ENCODE data around the gene PRDM7. TPM values are rescaled to one million over a fixed set of nuclear protein-coding genes. Genes with fewer than 3 reads are reported as not detected.
"Not testable (repeated sequence)": the region's sequence is repeated elsewhere in the genome, so short reads cannot be mapped to it uniquely, and the experiment has no call there.

Gene PRDM7
- total and polyA plus RNA-seq, 2 donors (not counting 1 experiment from before 2014, with no cell fraction given) = not detected

DNA sequence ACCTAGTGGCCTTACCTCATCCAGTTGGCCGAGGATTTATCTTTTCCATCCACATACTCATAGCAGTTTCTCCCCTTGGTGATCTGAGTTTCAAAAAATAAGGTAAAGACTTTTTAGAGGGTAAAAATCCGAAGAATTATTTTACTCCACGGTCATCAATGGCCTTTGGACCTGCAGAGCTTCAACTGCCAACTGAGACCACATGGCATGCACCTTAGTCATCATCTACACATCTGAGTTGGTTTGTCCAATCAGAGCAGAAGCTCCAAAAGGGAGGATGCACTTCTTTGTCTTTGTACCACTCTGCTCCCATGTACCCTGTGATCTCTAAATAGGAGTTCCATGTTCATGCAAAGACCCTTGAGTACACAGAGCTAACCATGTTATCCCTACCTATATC, 15.7 kb downstream of the PRDM7 start:
- WGBS (ENCODE audit: insufficient coverage) = 78% methylated on average over 1 of the region's 3 CpGs
- Histone ChIP-seq H3K4me3 (ENCODE audit: control extremely low read depth in 1 of 5, extremely low read depth in 1 of 5, insufficient read depth in 1 of 5, low read depth in 2 of 5, low read length in 4 of 5) (no peak overlapping the region), H3K79me2 (ENCODE audit: control insufficient read depth, insufficient read depth, low read length) (no peaks in the 10 kb centered on the region), H3K27ac (ENCODE audit: low read length in 2 of 2) (no peak overlapping the region), H3K9ac (ENCODE audit: low read length) (no peak overlapping the region), H3K27me3 (replicated peaks in 1 of 4; ENCODE audit: control extremely low read depth in 1 of 4, control insufficient read depth in 3 of 4, insufficient read depth in 4 of 4, low read length in 3 of 4) (peaks cover 0 to 9% (median 2%) of the 10 kb centered on the region in 4 experiments), H3K36me3 (replicated peaks in 1 of 2; ENCODE audit: control extremely low read depth in 1 of 2, control insufficient read depth in 1 of 2, extremely low read depth in 1 of 2, insufficient read depth in 2 of 2, low read length in 1 of 2) (no peaks in the 10 kb centered on the region), H2AFZ (ENCODE audit: insufficient read depth, low read depth, low read length, poor library complexity, severe bottlenecking) (no peak overlapping the region), H3K4me1 (ENCODE audit: control insufficient read depth in 2 of 2, insufficient read depth in 2 of 2, low read length in 2 of 2) (no peaks in the 10 kb centered on the region), H3K4me2 (replicated peaks; ENCODE audit: low read depth, low read length, poor library complexity, severe bottlenecking) (no peak overlapping the region), H3K9me3 (ENCODE audit: control extremely low read depth in 1 of 3, control insufficient read depth in 2 of 3, insufficient read depth in 1 of 3, low read length in 2 of 3) (no peaks in the 10 kb centered on the region), H4K20me1 (ENCODE audit: control insufficient read depth, insufficient read depth, low read length, poor library complexity, severe bottlenecking) (no peaks in the 10 kb centered on the region)
- peaks cover 35% of the 10 kb centered on the region for H3K27me3 Mint-ChIP-seq
- no peak for TF ChIP-seq EZH2 (IDR thresholded peaks at IDR 0.05; ENCODE audit: borderline replicate concordance, insufficient read depth, low read depth, low read length, poor library complexity, severe bottlenecking)
- TF ChIP-seq, protein P1, sequence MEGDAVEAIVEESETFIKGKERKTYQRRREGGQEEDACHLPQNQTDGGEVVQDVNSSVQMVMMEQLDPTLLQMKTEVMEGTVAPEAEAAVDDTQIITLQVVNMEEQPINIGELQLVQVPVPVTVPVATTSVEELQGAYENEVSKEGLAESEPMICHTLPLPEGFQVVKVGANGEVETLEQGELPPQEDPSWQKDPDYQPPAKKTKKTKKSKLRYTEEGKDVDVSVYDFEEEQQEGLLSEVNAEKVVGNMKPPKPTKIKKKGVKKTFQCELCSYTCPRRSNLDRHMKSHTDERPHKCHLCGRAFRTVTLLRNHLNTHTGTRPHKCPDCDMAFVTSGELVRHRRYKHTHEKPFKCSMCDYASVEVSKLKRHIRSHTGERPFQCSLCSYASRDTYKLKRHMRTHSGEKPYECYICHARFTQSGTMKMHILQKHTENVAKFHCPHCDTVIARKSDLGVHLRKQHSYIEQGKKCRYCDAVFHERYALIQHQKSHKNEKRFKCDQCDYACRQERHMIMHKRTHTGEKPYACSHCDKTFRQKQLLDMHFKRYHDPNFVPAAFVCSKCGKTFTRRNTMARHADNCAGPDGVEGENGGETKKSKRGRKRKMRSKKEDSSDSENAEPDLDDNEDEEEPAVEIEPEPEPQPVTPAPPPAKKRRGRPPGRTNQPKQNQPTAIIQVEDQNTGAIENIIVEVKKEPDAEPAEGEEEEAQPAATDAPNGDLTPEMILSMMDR (IDR thresholded peaks at IDR 0.05) = no peak
- ATAC-seq (ENCODE audit: low read depth) = no peak
- CTCF ChIA-PET = no interaction called here
- POLR2A ChIA-PET = no interaction called here
- no peak overlapping the region for H3K4me3 Mint-ChIP-seq
- intact Hi-C loops (cut with micrococcal nuclease) = no loop called here
- H3K9me3 Mint-ChIP-seq (ENCODE audit: insufficient read depth) = no peaks in the 10 kb centered on the region
- H3K4me1 Mint-ChIP-seq = no peaks in the 10 kb centered on the region
- no peak overlapping the region for H3K27ac Mint-ChIP-seq
- DNase-seq = no peak

DNA sequence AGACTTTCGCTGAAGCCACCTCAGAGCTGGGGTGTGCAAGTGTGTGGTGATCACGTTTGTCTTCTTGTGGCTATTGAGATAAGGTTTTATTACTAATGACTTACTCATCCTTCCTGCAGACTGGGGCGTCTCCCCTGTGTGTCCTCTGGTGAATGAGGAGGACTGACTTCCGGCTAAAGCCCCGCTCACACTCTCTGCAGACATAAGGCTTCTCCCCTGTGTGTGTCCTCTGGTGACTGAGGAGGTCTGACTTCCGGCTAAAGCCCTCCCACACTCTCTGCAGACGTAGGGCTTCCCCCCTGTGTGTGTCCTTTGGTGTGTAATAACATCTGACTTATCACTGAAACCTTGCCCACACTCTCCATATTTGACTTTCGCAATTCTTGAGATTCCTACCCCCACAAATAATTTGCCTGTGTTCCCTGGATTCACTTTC, 19.4 kb downstream of the PRDM7 start:
- H2AFZ ChIP-seq (ENCODE audit: insufficient read depth, low read depth, low read length, poor library complexity, severe bottlenecking) = no peak overlapping the region
- no peak for DNase-seq

DNA sequence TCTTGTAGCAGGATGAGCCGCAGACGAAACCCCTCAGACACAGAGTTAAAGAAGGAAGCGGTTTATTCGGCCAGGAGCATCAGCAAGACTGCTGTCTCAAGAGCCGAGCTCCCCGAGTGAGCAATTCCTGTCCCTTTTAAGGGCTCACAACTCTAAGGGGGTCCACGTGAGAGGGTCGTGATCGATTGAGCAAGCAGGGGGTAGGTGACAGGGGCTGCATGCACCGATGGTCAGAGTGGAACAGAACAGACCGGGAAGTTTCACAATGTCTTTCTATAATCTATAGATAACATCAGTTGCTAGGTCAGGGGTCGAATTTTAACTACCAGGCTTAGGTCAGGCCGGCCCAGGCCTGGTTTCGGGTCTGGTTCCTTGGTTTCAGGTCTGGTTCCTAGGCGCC, 20.6 kb downstream of the PRDM7 start:
- H3K27ac Mint-ChIP-seq; H3K79me2 ChIP-seq (ENCODE audit: control insufficient read depth, insufficient read depth, low read length); H3K36me3 ChIP-seq (replicated peaks in 1 of 2; ENCODE audit: control extremely low read depth in 1 of 2, control insufficient read depth in 1 of 2, extremely low read depth in 1 of 2, insufficient read depth in 2 of 2, low read length in 1 of 2); H3K4me2 ChIP-seq (replicated peaks; ENCODE audit: low read depth, low read length, poor library complexity, severe bottlenecking); H3K4me3 ChIP-seq (ENCODE audit: control extremely low read depth in 1 of 5, extremely low read depth in 1 of 5, insufficient read depth in 1 of 5, low read depth in 2 of 5, low read length in 4 of 5); H3K9ac ChIP-seq (ENCODE audit: low read length); CTCF ChIA-PET; H3K27me3 ChIP-seq (replicated peaks in 1 of 4; ENCODE audit: control extremely low read depth in 1 of 4, control insufficient read depth in 3 of 4, insufficient read depth in 4 of 4, low read length in 3 of 4); DNase-seq; POLR2A ChIA-PET; H3K27ac ChIP-seq (ENCODE audit: low read length in 2 of 2); H4K20me1 ChIP-seq (ENCODE audit: control insufficient read depth, insufficient read depth, low read length, poor library complexity, severe bottlenecking); H3K4me3 Mint-ChIP-seq; H3K4me1 ChIP-seq (ENCODE audit: control insufficient read depth in 2 of 2, insufficient read depth in 2 of 2, low read length in 2 of 2); ATAC-seq (ENCODE audit: low read depth); intact Hi-C loops (cut with micrococcal nuclease); H2AFZ ChIP-seq (ENCODE audit: insufficient read depth, low read depth, low read length, poor library complexity, severe bottlenecking); H3K4me1 Mint-ChIP-seq: not testable (repeated sequence)
- WGBS (ENCODE audit: insufficient coverage) = 92% methylated on average over 9 of the region's 15 CpGs
- H3K9me3 ChIP-seq (ENCODE audit: control extremely low read depth in 1 of 3, control insufficient read depth in 2 of 3, insufficient read depth in 1 of 3, low read length in 2 of 3) = peaks cover 0 to 22% (median 20%) of the 10 kb centered on the region in 3 donors
- Mint-ChIP-seq H3K27me3 (peaks cover 30% of the 10 kb centered on the region), H3K9me3 (ENCODE audit: insufficient read depth) (peaks cover 12% of the 10 kb centered on the region)

More for the DNA sequence above, 19.4 kb downstream of the PRDM7 start:
- CTCF ChIA-PET = no interaction called here
- Mint-ChIP-seq H3K27ac (no peak overlapping the region), H3K4me1 (no peaks in the 10 kb centered on the region), H3K27me3 (peaks cover 30% of the 10 kb centered on the region), H3K4me3 (no peak overlapping the region), H3K9me3 (ENCODE audit: insufficient read depth) (peaks cover 12% of the 10 kb centered on the region)
- no peaks in the 10 kb centered on the region for H3K4me1 ChIP-seq (ENCODE audit: control insufficient read depth in 2 of 2, insufficient read depth in 2 of 2, low read length in 2 of 2)
- TF ChIP-seq, protein P1 (IDR thresholded peaks at IDR 0.05) = no peak
- no peak for TF ChIP-seq EZH2 (IDR thresholded peaks at IDR 0.05; ENCODE audit: borderline replicate concordance, insufficient read depth, low read depth, low read length, poor library complexity, severe bottlenecking)
- intact Hi-C loops (cut with micrococcal nuclease) = no loop called here
- no peaks in the 10 kb centered on the region for H3K27me3 ChIP-seq (replicated peaks in 1 of 4; ENCODE audit: control extremely low read depth in 1 of 4, control insufficient read depth in 3 of 4, insufficient read depth in 4 of 4, low read length in 3 of 4)
- H3K4me3 ChIP-seq (ENCODE audit: control extremely low read depth in 1 of 5, extremely low read depth in 1 of 5, insufficient read depth in 1 of 5, low read depth in 2 of 5, low read length in 4 of 5) = no peak overlapping the region
- no peak overlapping the region for H3K9ac ChIP-seq (ENCODE audit: low read length)
- no peak overlapping the region for H3K27ac ChIP-seq (ENCODE audit: low read length in 2 of 2)
- POLR2A ChIA-PET = no interaction called here
- ATAC-seq (ENCODE audit: low read depth) = no peak
- peaks cover 0 to 22% (median 20%) of the 10 kb centered on the region in 3 donors for H3K9me3 ChIP-seq (ENCODE audit: control extremely low read depth in 1 of 3, control insufficient read depth in 2 of 3, insufficient read depth in 1 of 3, low read length in 2 of 3)
- H3K4me2 ChIP-seq (replicated peaks; ENCODE audit: low read depth, low read length, poor library complexity, severe bottlenecking) = no peak overlapping the region
- H4K20me1 ChIP-seq (ENCODE audit: control insufficient read depth, insufficient read depth, low read length, poor library complexity, severe bottlenecking) = no peaks in the 10 kb centered on the region
- H3K79me2 ChIP-seq (ENCODE audit: control insufficient read depth, insufficient read depth, low read length) = no peaks in the 10 kb centered on the region
- 100% methylated on average over 1 of the region's 8 CpGs for WGBS (ENCODE audit: insufficient coverage)
- no peaks in the 10 kb centered on the region for H3K36me3 ChIP-seq (replicated peaks in 1 of 2; ENCODE audit: control extremely low read depth in 1 of 2, control insufficient read depth in 1 of 2, extremely low read depth in 1 of 2, insufficient read depth in 2 of 2, low read length in 1 of 2)

All from B cell (primary cell).